Ovary (tissue), 3 donors: ENCODE measurements around the gene ARMC12.

ENCODE experiments used
- EP300 ChIP-seq: sonication (generic); formaldehyde crosslinking; IDR thresholded peaks from one replicate; pipeline ENCODE4 v1.6.1; 2017; ENCODE audit warnings: antibody characterized with exemption
- TF ChIP-seq, protein P1 (sequence below), 3 donors: fragments of 450-650 bp in 2 of 3; fragments of 200-600 bp in 1 of 3; IDR thresholded peaks; one replicate each; pipeline versions ENCODE4 v1.5.1 to v1.8.0; 2016 to 2022; ENCODE audit warnings: antibody characterized with exemption in 3 of 3, mild to moderate bottlenecking in 1 of 3
- donor health status: DM: no; HTN: no; CAD: no.

GRCh38 chr6:35724471-35724870, 12.4 kb upstream of the ARMC12 start:
- TF ChIP-seq EP300, result no peak
- TF ChIP-seq, protein P1, sequence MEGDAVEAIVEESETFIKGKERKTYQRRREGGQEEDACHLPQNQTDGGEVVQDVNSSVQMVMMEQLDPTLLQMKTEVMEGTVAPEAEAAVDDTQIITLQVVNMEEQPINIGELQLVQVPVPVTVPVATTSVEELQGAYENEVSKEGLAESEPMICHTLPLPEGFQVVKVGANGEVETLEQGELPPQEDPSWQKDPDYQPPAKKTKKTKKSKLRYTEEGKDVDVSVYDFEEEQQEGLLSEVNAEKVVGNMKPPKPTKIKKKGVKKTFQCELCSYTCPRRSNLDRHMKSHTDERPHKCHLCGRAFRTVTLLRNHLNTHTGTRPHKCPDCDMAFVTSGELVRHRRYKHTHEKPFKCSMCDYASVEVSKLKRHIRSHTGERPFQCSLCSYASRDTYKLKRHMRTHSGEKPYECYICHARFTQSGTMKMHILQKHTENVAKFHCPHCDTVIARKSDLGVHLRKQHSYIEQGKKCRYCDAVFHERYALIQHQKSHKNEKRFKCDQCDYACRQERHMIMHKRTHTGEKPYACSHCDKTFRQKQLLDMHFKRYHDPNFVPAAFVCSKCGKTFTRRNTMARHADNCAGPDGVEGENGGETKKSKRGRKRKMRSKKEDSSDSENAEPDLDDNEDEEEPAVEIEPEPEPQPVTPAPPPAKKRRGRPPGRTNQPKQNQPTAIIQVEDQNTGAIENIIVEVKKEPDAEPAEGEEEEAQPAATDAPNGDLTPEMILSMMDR (IDR thresholded peaks at IDR 0.05), result no peak
